GM12864 (cell line): Measurements from ENCODE around the gene HOXC12.
A peak's percentile ranks its signal among the peaks of the same experiment; 100 is the strongest.

Source experiments
- DNase-seq: peaks from one replicate; pipeline ENCODE4 v3.0.0-alpha.2; 2011; ENCODE audit warnings: low read depth
- H3K4me3 ChIP-seq: 2 replicates; pipeline ENCODE4 v1.5.1; 2011; ENCODE audit warnings: mild to moderate bottlenecking, low read depth, low read length, control low read depth
- TF ChIP-seq, protein P1 (sequence below): IDR thresholded peaks from 2 replicates; pipeline ENCODE4 v1.5.1; 2011; ENCODE audit warnings: low read depth, mild to moderate bottlenecking, moderate library complexity, low read length, control low read depth, inconsistent platforms; ENCODE audit errors: missing control alignments

HOXC12 gene

DNA sequence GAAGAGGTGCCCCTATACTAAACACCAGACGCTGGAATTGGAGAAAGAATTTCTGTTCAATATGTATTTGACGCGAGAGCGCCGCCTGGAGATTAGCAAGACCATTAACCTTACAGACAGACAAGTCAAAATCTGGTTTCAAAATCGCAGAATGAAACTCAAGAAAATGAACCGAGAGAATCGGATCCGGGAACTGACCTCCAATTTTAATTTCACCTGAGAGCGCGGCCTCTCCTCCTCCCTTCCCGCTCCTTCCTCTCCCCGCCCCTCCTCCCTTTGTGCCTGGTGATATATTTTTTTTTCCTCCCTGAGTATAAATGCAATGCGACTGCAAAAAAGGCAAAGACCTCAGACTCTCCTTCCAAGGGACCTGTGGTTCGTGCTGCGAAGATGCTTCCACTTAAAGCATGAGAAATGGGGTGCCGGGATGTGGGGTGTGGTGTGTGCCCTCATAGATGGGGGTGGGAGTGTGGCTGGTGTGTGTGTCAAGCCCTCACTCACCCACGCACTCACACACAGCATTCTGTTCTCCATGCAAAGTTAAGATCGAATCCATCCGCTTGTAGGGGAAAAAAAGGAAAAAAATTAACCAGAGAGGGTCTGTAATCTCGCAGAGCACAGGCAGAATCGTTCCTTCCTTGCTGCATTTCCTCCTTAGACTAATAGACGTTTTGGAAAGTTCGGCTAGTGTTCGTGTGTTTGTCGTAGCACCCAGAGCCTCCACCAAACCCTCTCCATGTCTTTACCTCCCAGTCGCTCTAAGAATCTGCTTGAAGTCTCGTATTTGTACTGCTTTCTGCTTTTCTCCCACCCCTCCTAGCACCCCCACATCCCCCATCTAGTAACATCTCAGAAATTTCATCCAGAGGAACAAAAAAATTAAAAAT, 34.8 kb downstream of the HOXC12 start:
- TF ChIP-seq, protein P1, sequence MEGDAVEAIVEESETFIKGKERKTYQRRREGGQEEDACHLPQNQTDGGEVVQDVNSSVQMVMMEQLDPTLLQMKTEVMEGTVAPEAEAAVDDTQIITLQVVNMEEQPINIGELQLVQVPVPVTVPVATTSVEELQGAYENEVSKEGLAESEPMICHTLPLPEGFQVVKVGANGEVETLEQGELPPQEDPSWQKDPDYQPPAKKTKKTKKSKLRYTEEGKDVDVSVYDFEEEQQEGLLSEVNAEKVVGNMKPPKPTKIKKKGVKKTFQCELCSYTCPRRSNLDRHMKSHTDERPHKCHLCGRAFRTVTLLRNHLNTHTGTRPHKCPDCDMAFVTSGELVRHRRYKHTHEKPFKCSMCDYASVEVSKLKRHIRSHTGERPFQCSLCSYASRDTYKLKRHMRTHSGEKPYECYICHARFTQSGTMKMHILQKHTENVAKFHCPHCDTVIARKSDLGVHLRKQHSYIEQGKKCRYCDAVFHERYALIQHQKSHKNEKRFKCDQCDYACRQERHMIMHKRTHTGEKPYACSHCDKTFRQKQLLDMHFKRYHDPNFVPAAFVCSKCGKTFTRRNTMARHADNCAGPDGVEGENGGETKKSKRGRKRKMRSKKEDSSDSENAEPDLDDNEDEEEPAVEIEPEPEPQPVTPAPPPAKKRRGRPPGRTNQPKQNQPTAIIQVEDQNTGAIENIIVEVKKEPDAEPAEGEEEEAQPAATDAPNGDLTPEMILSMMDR: peak; percentile 70
- peak; percentile 33 for DNase-seq
- H3K4me3 ChIP-seq: no peak overlapping the region

DNA sequence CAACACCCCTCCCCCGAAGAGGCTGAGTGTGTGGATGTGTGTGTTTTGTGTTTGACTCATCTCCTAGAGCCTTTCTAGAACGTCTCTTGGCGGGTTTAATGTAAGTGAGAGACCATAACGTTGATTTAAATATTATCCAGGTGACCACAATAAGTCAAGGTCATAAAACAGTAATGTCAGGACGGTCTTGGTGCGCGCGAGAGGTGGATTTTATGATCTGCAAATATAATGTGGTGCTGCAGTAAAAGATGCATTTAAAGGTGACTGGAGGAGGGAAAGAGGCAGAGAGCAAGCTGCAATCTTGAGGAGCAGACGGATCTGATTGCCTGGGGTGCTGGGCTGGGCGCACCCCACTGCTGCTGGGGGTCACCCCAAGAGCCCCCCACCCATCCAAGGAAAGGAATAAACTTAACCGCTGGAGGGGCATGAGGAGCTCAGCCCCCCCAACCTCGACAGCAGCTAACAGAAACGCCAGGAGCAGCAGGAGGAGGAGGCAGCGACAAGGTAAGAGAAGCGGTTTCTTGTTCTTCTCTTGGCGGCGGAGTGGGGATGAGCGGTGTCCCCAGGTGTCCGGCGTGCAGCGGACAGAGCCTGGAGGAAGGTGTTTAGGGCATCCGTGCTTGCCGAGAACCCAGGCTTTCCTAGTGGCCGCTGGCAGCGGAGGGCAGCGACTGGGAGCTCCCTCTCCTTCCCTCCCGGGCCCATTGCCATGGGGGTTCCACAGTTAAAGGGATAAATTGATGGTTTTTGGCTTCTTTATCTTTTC, 35.8 kb downstream of the HOXC12 start:
- TF ChIP-seq, protein P1: no peak
- no peak for DNase-seq
- no peak overlapping the region for H3K4me3 ChIP-seq

DNA sequence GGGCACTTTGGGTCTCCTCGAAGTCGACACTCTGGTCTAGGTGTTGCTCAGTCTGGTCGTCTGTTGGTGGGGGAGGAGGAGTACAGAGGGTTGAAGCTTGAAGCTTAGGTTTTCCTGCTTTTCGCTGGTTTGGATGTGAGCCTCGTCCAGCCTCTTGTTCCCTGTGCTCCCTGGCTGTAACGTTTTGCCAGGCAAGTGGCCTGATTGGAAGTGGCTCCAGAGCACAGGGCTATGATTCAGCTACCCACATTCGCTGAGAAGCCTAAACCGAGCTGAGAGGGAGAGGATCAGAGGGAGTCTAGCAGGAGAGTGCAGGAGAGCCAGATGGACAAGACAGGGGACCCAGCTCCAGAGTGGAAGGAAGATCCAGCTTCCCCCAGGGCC, 36.4 kb downstream of the HOXC12 start:
- TF ChIP-seq, protein P1: no peak
- no peak for DNase-seq
- H3K4me3 ChIP-seq: no peak overlapping the region

DNA sequence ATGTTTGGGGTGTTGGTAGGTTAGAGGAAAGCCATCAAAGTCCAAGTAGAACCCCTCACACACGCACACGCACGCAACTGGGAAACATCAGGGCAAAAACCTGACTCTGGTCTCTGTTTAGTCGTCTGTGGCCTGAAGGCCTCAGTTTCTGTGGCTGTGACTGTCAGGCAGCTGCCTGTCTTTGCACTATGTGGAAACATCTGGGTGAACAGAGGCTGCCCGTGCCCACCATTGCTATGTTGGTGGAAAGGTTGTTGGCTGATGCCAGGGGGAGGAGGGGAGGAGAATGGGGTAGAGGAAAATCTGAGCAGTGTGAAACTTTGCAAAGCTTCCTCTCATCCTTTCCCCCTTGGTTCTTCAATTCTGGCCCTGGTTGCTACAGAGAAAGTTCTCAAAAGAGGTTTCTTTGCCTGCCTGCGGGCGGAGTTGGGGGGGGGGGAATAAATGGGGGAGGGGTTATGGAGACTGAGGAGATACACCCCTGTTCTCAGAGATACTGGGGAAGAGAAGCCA, 37.7 kb downstream of the HOXC12 start:
- no peak for DNase-seq
- H3K4me3 ChIP-seq: no peak overlapping the region
- TF ChIP-seq, protein P1: no peak

DNA sequence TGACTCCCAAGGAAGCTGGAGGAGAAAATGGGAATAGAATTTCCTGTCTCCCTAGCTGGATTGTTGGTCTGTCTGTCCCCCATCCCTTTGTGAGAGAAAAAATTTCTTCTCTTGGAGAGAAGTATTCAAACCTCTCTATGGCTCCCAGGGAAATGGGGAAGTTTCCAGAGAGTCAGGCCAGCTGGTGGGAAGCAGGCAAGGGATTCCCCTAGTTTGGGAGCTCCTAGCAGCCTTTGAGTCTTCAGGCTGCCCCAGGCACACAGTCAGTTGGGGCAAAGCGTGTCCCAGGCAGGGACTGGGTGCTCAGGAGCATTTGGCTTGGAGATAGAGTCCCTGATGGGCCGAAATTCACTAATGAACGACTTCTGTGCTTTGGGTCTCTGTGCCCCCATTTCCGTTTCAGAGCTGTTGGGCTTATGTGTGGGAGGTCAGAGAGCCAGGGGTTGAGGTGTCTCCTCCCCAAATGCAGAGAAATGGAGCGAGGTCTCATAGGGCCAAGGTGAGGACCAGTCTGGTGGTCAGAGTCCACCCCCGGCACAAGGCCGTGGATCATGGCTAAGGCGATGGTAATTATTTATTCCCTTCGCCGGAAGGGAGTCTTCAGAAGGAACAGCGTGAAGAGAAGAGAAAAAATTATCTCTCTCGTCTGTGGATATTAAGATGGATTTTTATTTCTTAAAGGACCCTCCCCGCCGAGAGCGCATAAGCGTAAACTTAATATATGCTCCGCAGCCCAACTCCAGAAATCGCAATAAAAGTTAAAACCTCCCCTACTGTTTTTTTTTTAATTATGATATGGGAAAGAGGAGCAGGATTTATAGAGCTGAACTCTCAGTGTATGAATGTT, 38.7 kb downstream of the HOXC12 start:
- TF ChIP-seq, protein P1: no peak
- DNase-seq: no peak
- H3K4me3 ChIP-seq: no peak overlapping the region

DNA sequence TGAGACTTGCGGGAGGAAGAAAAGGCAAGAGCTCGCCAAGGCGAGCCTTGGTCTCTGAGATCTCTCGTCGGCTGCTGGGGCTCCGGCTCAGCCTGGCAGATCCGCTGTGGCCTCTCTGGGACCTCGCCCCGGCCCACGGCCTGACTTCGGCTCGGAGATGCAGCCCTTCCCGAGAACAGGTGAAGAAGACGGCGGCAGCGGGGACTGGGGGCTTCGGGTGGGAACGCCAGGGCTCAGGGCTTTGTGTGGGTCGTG, 39.2 kb downstream of the HOXC12 start:
- TF ChIP-seq, protein P1: no peak
- DNase-seq: no peak
- H3K4me3 ChIP-seq: no peak overlapping the region
